Measurements from ENCODE around the gene UBL4A. TPM values are rescaled to one million over a fixed set of nuclear protein-coding genes. Genes with fewer than 3 reads are reported as not detected.
A peak's percentile ranks its signal among the peaks of the same experiment; 100 is the strongest.

Gene UBL4A
- total and polyA plus RNA-seq, 9 of the 15 experiments (the other 6 are each of a cell fraction or from before 2014, with no cell fraction given) = 15.2 to 140 (median 100) TPM

GRCh38 chrX:154495472-154495922 is 9.1 kb upstream of the UBL4A start:
- BruUV-seq (replicated peaks) = no TSS peak
- peak; percentile 82 for ATAC-seq
- no peak for TF ChIP-seq HMGXB4 (CRISPR knock-in tag; IDR thresholded peaks at IDR 0.05)
- TF ChIP-seq ZNF140 (CRISPR knock-in tag; IDR thresholded peaks at IDR 0.05) = no peak
- no peak for TF ChIP-seq HMGN3 (IDR thresholded peaks at IDR 0.05; ENCODE audit: borderline replicate concordance, extremely low read depth, insufficient read length, low read depth, low read length)
- no peak for TF ChIP-seq CUX1 (CRISPR knock-in tag; IDR thresholded peaks at IDR 0.05)
- no peak for TF ChIP-seq CTCFL (IDR thresholded peaks at IDR 0.05; ENCODE audit: borderline replicate concordance, insufficient read depth, low read depth, low read length, poor library complexity, severe bottlenecking)
- no peak for TF ChIP-seq ZKSCAN1 (IDR thresholded peaks at IDR 0.05; ENCODE audit: low read depth, low read length)
- no peak for TF ChIP-seq ZNF589 (CRISPR knock-in tag; IDR thresholded peaks at IDR 0.05; ENCODE audit: low read depth)
- no peak for TF ChIP-seq KLF1 (tag; IDR thresholded peaks at IDR 0.05)

More at GRCh38 chrX:154495472-154495922, 9.1 kb upstream of the UBL4A start:
- Histone ChIP-seq H2AFZ (ENCODE audit: low read depth, low read length) (0 out of 2 replicates have a peak overlapping the region, but pooled peaks have one; percentile 45), H3K4me3 (no peak overlapping the region), H3K9ac (ENCODE audit: insufficient read depth in 1 of 2, low read depth in 2 of 2, low read length in 2 of 2) (peak overlapping the region in 1 of 2 experiments; percentile 52; a peak in 2 of 4 replicates), H3K36me3 (ENCODE audit: control insufficient read depth, insufficient read depth, low read length) (no peaks in the 10 kb centered on the region), H3K4me1 (replicated peaks in 1 of 2; ENCODE audit: control insufficient read depth in 2 of 2, insufficient read depth in 2 of 2, low read length in 2 of 2) (peaks cover 41 to 42% of the 10 kb centered on the region in 2 experiments), H3K27me3 (ENCODE audit: control insufficient read depth in 2 of 2, insufficient read depth in 2 of 2, low read length in 2 of 2) (no peaks in the 10 kb centered on the region), H3K79me2 (ENCODE audit: control insufficient read depth, insufficient read depth, low read length) (peaks cover 7% of the 10 kb centered on the region; the same call in 2 of the 3 replicates), H3K9me3 (replicated peaks; ENCODE audit: control insufficient read depth, insufficient read depth, low read depth, low read length) (no peaks in the 10 kb centered on the region), H3K4me2 (ENCODE audit: insufficient read depth, low read length) (peak overlapping the region; percentile 43; the same call in 1 of the 2 replicates), H3K27ac (ENCODE audit: extremely low read depth, low read depth, low read length) (peak overlapping the region; percentile 87), H3K9me1 (ENCODE audit: control insufficient read depth, insufficient read depth, low read length) (no peaks in the 10 kb centered on the region), H4K20me1 (replicated peaks; ENCODE audit: control insufficient read depth, insufficient read depth, low read length) (no peaks in the 10 kb centered on the region)
- peak; percentile 30 to 84 (median 54) for DNase-seq (ENCODE audit: extremely low read depth in 1 of 4, low spot score in 3 of 4)
- ChIA-PET POLR2A (interaction anchor here (0.8 to 1.3 kb wide), 3 partner anchors 9 to 268 kb away, joined by 3 to 6 read pairs (median 4); partner anchors contain the start of gene UBL4A), CTCF (ENCODE audit: low intra/inter-chr PET ratio) (interaction anchor here (1.5 kb wide), 1 partner anchor 39 kb away, joined by 4 read pairs; no protein-coding TSS in a partner anchor)
- peak; percentile 99 for FAIRE-seq
- 6% methylated on average over 6 of the region's 6 CpGs for WGBS (ENCODE audit: insufficient coverage, low coverage, missing lambda C conversion rate)
- in situ Hi-C loops (cut with MboI) (no loop called here), intact Hi-C loops (cut with micrococcal nuclease) (loop anchor here (10.0 kb wide), 1 partner anchor 121 kb away; the partner anchor contains the start of genes EMD and FLNA)
